Measurements from ENCODE around the gene TRUB2. TPM values are rescaled to one million over a fixed set of nuclear protein-coding genes. Genes with fewer than 3 reads are reported as not detected.

TRUB2 gene
- total and polyA plus RNA-seq, 2 of the 13 experiments (the other 11 are each of a cell fraction or from before 2014, with no cell fraction given), result 22.3 to 41.2 TPM

DNA sequence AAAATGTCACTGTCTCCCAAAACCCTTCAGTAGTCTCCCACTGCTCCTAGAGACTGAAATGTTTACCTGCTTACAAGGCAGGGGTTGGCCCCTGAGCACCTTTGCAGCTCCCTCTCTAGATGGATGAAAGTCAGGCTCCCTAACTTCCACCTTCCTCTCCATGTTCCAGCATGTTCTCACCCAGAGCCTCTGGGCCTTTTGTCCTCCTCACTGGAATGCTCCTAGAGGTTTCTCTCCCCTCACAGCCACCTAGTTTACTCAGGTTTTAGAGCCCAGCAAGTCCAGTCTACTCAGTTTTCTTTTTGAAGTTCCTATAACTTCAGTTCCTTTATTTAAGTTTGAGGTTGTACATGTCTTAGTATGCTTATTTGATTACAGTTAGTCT lies 48.1 kb upstream of the TRUB2 start:
- FAIRE-seq, result no peak
- ChIA-PET POLR2A (interaction anchor here (1.2 to 1.6 kb wide), 2 partner anchors 29 to 94 kb away, joined by 6 to 11 read pairs; partner anchors contain the start of genes GOLGA2 and SWI5), CTCF (ENCODE audit: low intra/inter-chr PET ratio, low total read pairs) (no interaction called here)
- no TSS peak for BruUV-seq (replicated peaks)
- in situ Hi-C loops (cut with HindIII; ENCODE audit: extremely low pct_ligation_motif_present, low pct_unique_long_range_greater_than_20kb) (no loop called here), intact Hi-C loops (cut with micrococcal nuclease; ENCODE audit: unreplicated experiment) (loop anchor here (2.0 kb wide), 1 partner anchor 42 kb away; no protein-coding TSS in a partner anchor)
- peak overlapping the region; percentile 87 to 92 (median 92) for H3K4me3 ChIP-seq (replicated peaks in 1 of 3; ENCODE audit: insufficient read depth in 1 of 3, low read depth in 2 of 3, low read length in 3 of 3)
- H3K36me3 ChIP-seq (replicated peaks in 1 of 2; ENCODE audit: control insufficient read depth in 1 of 2, insufficient read depth in 2 of 2, low read length in 2 of 2), result peaks cover 1 to 13% of the 10 kb centered on the region in 2 experiments; a peak in 1 of 5 replicates
- 0 out of 2 replicates have a peak, but pooled peaks have one; percentile 29 for TF ChIP-seq ZFP90 (CRISPR knock-in tag; IDR thresholded peaks at IDR 0.05; ENCODE audit: borderline replicate concordance)
- 0 out of 2 replicates have a peak, but pooled peaks have one; percentile 5 for TF ChIP-seq NFYB (CRISPR knock-in tag; IDR thresholded peaks at IDR 0.05)
- TF ChIP-seq ZNF713 (CRISPR knock-in tag; IDR thresholded peaks at IDR 0.05), result no peak
- 0 out of 2 replicates have a peak, but pooled peaks have one; percentile 5 for TF ChIP-seq ZNF263 (CRISPR knock-in tag; IDR thresholded peaks at IDR 0.05)
- 0 out of 4 replicates have a peak, but pooled peaks of 1 of the 2 experiments have one; percentile 2 for TF ChIP-seq HMGXB4 (CRISPR knock-in tag; IDR thresholded peaks at IDR 0.05; ENCODE audit: borderline replicate concordance in 1 of 2, low read depth in 1 of 2)
- TF ChIP-seq POLR2AphosphoS5 (IDR thresholded peaks at IDR 0.05; ENCODE audit: low read depth, low read length), result no peak
- 0 out of 2 replicates have a peak, but pooled peaks have one; percentile 31 for TF ChIP-seq ISX (CRISPR knock-in tag; conservative IDR thresholded peaks at IDR 0.05)
- TF ChIP-seq ZC3H4 (CRISPR knock-in tag; IDR thresholded peaks at IDR 0.05; ENCODE audit: borderline replicate concordance), result 0 out of 2 replicates have a peak, but pooled peaks have one; percentile 41
- H3K4me2 ChIP-seq (ENCODE audit: low read depth, low read length), result peak overlapping the region; percentile 73
- DNase-seq (ENCODE audit: low spot score), result no peak
- peaks cover 19% of the 10 kb centered on the region for H3K4me1 ChIP-seq (ENCODE audit: insufficient read depth, low read length)
- peak overlapping the region; percentile 95 for H3K9ac ChIP-seq (ENCODE audit: insufficient read depth, low read depth, low read length)
- no peak overlapping the region for H2AFZ ChIP-seq (ENCODE audit: low read length)
- peak; percentile 39 for ATAC-seq
- H3K27ac ChIP-seq (ENCODE audit: extremely low read length, insufficient read depth, low read length), result peak overlapping the region; percentile 69
- H3K9me3 ChIP-seq (ENCODE audit: low read length), result no peaks in the 10 kb centered on the region
- H4K20me1 ChIP-seq (ENCODE audit: insufficient read depth, low read length), result no peaks in the 10 kb centered on the region
- peaks cover 37% of the 10 kb centered on the region for H3K79me2 ChIP-seq (ENCODE audit: insufficient read depth, low read length)
- peaks cover 1 to 3% of the 10 kb centered on the region in 2 experiments; a peak in 2 of 5 replicates for H3K27me3 ChIP-seq (ENCODE audit: control insufficient read depth in 1 of 2, insufficient read depth in 2 of 2, low read length in 2 of 2)
